ENCODE measurements around the gene KRT12.
"Not testable (repeated sequence)": the region's sequence is repeated elsewhere in the genome, so short reads cannot be mapped to it uniquely, and the experiment has no call there.

The KRT12 gene

GRCh38 chr17:40883626-40884334, 16.8 kb upstream of the KRT12 start:
- no peak for DNase-seq (ENCODE audit: low read depth in 2 of 2)

- no peak for DNase-seq (ENCODE audit: low read depth in 2 of 2)
These were observed 16.0 kb upstream of the KRT12 start for GRCh38 chr17:40883031-40883430.

GRCh38 chr17:40879026-40879425, 12.0 kb upstream of the KRT12 start:
- no peak for DNase-seq (ENCODE audit: low read depth in 2 of 2)

- DNase-seq (ENCODE audit: low read depth in 2 of 2): no peak
These were observed 11.0 kb upstream of the KRT12 start for GRCh38 chr17:40878044-40878443.

- no peak for DNase-seq (ENCODE audit: low read depth in 2 of 2)
These were observed 6.8 kb upstream of the KRT12 start for GRCh38 chr17:40873801-40874200.

- DNase-seq (ENCODE audit: low read depth in 2 of 2): no peak
These were observed 6.2 kb upstream of the KRT12 start for GRCh38 chr17:40873255-40873654.

GRCh38 chr17:40872416-40872815, 5.4 kb upstream of the KRT12 start:
- DNase-seq (ENCODE audit: low read depth in 2 of 2): no peak

- no peak for DNase-seq (ENCODE audit: low read depth in 2 of 2)
These were observed 4.3 kb upstream of the KRT12 start for GRCh38 chr17:40871316-40871715.

GRCh38 chr17:40870136-40870535, 3.1 kb upstream of the KRT12 start:
- no peak for DNase-seq (ENCODE audit: low read depth in 2 of 2)

GRCh38 chr17:40864661-40865390, 2.2 kb downstream of the KRT12 start:
- DNase-seq (ENCODE audit: low read depth in 2 of 2): no peak

- no peak for DNase-seq (ENCODE audit: low read depth in 2 of 2)
These were observed 3.9 kb downstream of the KRT12 start for GRCh38 chr17:40862985-40863733.

- DNase-seq (ENCODE audit: low read depth in 2 of 2): no peak
These were observed 7.5 kb downstream of the KRT12 start for GRCh38 chr17:40859536-40859935.

GRCh38 chr17:40858667-40859066, 8.4 kb downstream of the KRT12 start:
- DNase-seq (ENCODE audit: low read depth in 2 of 2): not testable (repeated sequence)

- DNase-seq (ENCODE audit: low read depth in 2 of 2): no peak
These were observed 9.5 kb downstream of the KRT12 start for GRCh38 chr17:40857535-40857934.

- no peak for DNase-seq (ENCODE audit: low read depth in 2 of 2)
These were observed 12.7 kb downstream of the KRT12 start for GRCh38 chr17:40854175-40854814.

- DNase-seq (ENCODE audit: low read depth in 2 of 2): no peak
These were observed 14.7 kb downstream of the KRT12 start for GRCh38 chr17:40852364-40852763.

GRCh38 chr17:40850293-40850972, 16.6 kb downstream of the KRT12 start:
- DNase-seq (ENCODE audit: low read depth in 2 of 2): no peak

GRCh38 chr17:40849723-40850122, 17.3 kb downstream of the KRT12 start:
- no peak for DNase-seq (ENCODE audit: low read depth in 2 of 2)

- no peak for DNase-seq (ENCODE audit: low read depth in 2 of 2)
These were observed 18.3 kb downstream of the KRT12 start for GRCh38 chr17:40848583-40849235.

- no peak for DNase-seq (ENCODE audit: low read depth in 2 of 2)
These were observed 20.4 kb downstream of the KRT12 start for GRCh38 chr17:40846515-40847144.

GRCh38 chr17:40844671-40845107, 22.3 kb downstream of the KRT12 start:
- DNase-seq (ENCODE audit: low read depth in 2 of 2): no peak
